ENCODE measurements around the gene MRPL41.

The MRPL41 gene

DNA sequence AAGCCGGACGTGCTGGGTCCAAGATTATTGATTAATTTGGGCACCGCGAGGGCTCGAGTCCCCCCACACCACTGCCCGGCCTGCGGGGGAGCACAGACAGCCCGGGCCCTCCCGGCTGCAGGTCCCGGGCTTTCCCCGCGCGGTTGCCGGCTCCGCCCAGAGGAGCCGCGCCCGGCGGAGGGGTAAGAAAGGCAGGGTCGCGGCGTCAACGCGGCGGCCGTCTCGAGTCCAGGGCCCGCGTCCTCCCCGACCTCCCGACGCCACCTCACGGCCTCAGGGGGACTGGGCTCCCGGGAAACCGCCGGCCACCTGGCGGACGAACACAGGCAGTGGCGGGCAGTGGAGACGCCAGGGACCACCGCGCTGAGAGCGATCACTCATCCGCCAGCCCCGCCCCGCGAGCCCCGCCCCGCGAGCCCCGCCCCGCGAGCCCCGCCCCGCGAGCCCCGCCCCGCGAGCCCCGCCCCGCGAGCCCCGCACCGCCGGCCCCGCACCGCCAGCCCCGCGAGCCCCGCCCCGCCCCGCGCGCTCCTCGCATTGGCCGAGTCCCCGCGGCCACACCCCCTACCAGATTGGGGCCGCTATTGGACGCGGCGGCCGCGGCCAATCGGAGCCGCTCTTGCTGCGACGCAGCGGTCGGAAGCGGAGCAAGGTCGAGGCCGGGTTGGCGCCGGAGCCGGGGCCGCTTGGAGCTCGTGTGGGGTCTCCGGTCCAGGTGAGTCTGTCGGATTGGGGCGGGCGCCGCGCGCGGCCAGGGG, at the start of gene MRPL41:
MRPL41 (plus strand) TSS at position 616 of the 758 bp plus-strand sequence. CDS start 203 bp downstream, outside the sequence.
- peak within 1 kb of the TSS; percentile 85 for H3K4me3 ChIP-seq (replicated peaks; ENCODE audit: low read depth, low read length)
- peak; percentile 39 for DNase-seq (ENCODE audit: extremely low read depth, low read depth)
- TF ChIP-seq, protein P1, sequence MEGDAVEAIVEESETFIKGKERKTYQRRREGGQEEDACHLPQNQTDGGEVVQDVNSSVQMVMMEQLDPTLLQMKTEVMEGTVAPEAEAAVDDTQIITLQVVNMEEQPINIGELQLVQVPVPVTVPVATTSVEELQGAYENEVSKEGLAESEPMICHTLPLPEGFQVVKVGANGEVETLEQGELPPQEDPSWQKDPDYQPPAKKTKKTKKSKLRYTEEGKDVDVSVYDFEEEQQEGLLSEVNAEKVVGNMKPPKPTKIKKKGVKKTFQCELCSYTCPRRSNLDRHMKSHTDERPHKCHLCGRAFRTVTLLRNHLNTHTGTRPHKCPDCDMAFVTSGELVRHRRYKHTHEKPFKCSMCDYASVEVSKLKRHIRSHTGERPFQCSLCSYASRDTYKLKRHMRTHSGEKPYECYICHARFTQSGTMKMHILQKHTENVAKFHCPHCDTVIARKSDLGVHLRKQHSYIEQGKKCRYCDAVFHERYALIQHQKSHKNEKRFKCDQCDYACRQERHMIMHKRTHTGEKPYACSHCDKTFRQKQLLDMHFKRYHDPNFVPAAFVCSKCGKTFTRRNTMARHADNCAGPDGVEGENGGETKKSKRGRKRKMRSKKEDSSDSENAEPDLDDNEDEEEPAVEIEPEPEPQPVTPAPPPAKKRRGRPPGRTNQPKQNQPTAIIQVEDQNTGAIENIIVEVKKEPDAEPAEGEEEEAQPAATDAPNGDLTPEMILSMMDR (IDR thresholded peaks at IDR 0.05; ENCODE audit: low read depth, low read length, missing control alignments): peak; percentile 16

GRCh38 chr9:137502008-137502911, 49.4 kb upstream of the MRPL41 start:
- TF ChIP-seq, protein P1 (IDR thresholded peaks at IDR 0.05; ENCODE audit: low read depth, low read length, missing control alignments): no peak
- no peak overlapping the region for H3K4me3 ChIP-seq (replicated peaks; ENCODE audit: low read depth, low read length)
- no peak for DNase-seq (ENCODE audit: extremely low read depth, low read depth)

- no peak for DNase-seq (ENCODE audit: extremely low read depth, low read depth)
- TF ChIP-seq, protein P1 (IDR thresholded peaks at IDR 0.05; ENCODE audit: low read depth, low read length, missing control alignments): no peak
- H3K4me3 ChIP-seq (replicated peaks; ENCODE audit: low read depth, low read length): no peak overlapping the region
Observed at GRCh38 chr9:137504432-137504777, 47.3 kb upstream of the MRPL41 start.

GRCh38 chr9:137505421-137506140, 46.1 kb upstream of the MRPL41 start:
- TF ChIP-seq, protein P1 (IDR thresholded peaks at IDR 0.05; ENCODE audit: low read depth, low read length, missing control alignments): no peak
- H3K4me3 ChIP-seq (replicated peaks; ENCODE audit: low read depth, low read length): no peak overlapping the region
- DNase-seq (ENCODE audit: extremely low read depth, low read depth): no peak

GRCh38 chr9:137506274-137506673, 45.4 kb upstream of the MRPL41 start:
- TF ChIP-seq, protein P1 (IDR thresholded peaks at IDR 0.05; ENCODE audit: low read depth, low read length, missing control alignments): no peak
- no peak for DNase-seq (ENCODE audit: extremely low read depth, low read depth)
- no peak overlapping the region for H3K4me3 ChIP-seq (replicated peaks; ENCODE audit: low read depth, low read length)

DNA sequence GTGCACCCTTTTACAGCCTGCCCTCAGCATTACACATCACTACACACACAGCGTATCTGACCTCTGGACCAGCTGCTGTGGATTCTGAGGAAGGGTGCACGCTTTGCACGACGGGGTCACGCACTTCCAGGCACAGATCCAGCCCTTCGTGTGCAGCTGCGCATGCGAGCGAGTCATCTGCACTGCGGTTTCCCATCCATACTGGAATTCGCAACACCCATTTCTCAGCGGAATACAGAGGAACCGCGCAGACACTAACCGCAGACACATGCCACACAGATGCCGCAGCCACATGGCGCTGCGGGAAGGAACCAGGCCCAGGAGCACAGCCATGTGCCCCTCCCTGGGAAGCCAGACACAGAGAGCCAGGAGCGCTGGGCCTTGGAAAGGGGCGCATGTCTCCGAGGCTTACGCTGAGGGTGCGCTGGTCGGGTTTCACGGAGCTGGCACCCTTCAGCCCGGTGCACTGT, 44.9 kb upstream of the MRPL41 start:
- no peak overlapping the region for H3K4me3 ChIP-seq (replicated peaks; ENCODE audit: low read depth, low read length)
- DNase-seq (ENCODE audit: extremely low read depth, low read depth): peak; percentile 65
- TF ChIP-seq, protein P1 (IDR thresholded peaks at IDR 0.05; ENCODE audit: low read depth, low read length, missing control alignments): no peak

Measured in HFF-Myc (cell line).